ENCODE measurements around the gene COG4.

The COG4 gene

DNA sequence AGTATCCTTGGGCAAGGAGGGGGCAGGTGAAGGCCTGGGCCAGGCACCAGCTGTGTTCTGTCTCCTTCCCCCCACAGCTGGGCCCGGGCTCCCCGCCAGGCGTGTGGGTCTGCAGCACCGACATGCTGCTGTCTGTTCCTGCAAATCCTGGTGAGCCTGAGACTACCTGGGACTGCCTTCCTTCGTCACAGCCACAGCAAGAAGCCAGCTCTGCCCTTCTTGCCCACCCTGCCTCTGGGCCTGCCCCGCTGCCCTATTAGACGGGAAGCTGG is 56.6 kb downstream of the COG4 start:
- Histone ChIP-seq H3K4me3 (no peak overlapping the region), H3K27ac (no peak overlapping the region)

DNA sequence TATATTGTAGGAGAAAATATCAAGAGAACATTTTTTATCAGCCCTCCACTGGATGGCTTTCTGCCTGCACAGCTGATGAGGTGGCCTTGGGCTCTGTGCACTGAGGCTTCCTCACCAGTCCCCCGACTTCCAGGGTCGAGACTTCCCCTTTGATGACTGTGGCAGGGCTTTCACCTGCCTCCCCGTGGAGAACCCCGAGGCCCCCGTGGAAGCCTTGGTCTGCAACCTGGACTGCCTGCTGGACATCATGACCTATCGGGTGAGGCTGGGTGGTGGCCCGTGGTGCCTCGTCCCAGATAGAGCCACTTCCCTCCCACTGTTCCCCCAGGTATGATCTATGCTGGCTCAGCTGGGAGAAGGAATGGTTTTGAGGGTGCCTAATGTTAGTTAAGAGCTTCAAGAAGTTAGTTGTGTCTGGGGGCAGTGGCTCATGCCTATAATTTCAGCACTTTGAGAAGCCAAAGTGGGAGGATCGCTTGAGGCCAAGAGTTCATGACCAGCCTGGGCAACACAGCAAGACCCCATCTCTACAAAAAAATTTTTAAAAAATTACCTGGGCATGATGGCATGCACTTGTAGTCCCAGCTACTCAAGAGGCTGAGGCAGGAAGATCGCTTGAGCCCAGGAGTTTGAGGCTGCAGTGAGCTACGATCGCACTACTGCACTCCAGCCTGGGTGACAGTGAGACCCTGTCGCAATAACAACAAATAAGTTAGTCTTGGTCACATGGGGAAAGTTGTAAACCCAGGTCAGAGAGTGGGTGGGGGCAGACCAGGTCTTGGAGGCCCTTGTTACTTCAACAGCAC is 57.2 kb downstream of the COG4 start:
- Histone ChIP-seq H3K27ac (no peak overlapping the region), H3K4me3 (no peak overlapping the region)

DNA sequence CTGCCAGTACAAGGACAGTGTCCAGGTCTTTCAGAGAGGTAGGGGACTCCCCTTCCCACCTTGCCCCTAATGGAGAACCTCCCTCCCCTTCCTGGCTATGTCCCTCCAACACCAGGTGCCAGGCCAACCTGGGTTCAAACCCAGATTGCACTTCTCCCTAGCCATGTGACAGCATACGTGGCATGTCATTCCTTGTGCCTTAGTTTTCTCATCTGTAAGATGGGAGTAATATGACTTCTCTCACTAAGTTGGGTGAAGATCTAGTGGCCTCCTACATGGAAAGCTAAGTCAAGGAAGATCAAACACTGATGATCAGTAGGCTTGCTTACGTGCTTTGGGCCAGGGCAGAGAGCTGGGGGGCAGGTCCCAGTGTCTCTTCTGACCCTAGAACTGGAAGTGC is 60.1 kb downstream of the COG4 start:
- Histone ChIP-seq H3K27ac (no peak overlapping the region), H3K4me3 (no peak overlapping the region)

DNA sequence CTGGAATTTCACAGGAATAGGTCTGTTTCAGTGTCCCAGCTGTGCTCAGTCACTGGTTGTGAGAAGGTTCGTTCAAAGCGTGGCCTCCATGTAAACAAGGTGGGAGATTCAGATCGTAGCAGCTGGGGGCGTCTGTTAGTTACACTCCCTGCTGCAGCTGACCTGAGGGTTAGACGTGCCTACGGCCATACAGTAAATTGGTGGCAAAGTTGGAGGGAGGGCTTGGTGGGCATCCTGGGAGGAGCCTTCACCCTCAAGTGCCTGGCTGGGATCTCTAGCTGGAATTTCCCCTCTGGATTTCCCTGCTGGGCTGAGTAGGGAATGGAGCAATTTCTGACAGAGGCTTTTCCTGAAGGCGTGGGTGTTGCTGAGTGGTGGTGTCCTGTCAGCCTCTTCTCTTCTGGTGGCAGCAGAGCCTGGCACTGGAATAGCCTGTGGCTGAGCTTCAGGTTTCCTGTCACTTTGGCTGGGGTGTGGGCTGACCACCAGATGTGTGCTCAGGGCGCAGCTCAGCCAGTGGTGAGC is 62.6 kb downstream of the COG4 start:
- no peak overlapping the region for H3K4me3 ChIP-seq
- H3K27ac ChIP-seq = peak overlapping the region in 1 of 21 experiments; percentile 50

DNA sequence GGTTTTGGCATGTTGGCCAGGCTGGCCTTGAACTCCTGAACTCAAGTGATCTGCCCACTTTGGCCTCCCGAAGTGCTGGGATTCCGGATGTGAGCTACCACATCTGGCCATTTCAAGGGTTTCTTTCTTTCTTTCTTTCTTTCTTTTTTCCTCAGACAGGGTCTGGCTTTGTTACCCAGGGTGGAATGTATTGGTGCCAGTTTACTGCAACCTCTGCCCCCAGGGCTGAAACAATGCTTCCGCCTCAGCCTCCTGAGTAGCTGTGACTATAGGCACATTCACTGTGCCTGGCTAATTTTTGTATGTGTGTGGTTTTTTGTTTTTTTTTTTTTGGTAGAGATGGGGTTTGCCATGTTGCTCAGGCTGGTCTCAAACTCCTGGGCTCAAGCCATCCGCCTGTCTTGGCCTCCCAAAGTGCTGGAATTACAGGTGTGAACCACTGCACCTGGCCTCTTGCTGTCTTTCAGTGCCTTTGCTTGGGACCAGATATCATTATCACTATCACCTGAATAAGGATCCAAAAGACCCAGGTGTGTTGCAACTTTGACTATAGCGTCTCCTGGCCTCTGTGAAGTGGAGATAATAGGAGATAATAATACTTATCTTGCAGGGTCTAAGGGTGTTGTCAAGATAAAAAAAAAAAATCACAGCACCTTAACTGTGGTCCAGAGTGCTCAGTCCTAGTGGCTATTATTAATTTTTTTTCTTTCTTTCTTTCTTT is 65.7 kb downstream of the COG4 start:
- no peak overlapping the region for H3K27ac ChIP-seq
- H3K4me3 ChIP-seq = no peak overlapping the region

DNA sequence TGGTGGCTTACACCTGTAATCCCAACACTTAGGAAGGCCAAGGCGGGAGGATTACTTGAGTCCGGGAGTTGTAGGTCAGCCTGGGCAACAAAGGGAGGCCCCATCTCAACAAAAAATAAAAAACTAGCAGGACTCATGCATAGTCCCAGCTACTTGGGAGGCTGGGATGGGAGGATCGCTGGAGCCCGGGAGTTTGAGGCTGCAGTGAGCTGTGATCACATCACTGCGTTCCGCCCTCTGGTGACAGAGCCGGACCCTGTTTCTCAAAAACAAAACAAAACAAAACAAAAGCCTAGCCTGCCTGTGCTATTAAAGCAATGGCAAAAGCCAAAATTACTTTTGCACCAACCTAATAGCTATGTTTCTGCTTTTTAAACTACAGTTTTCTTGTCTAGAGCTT is 67.4 kb downstream of the COG4 start:
- no peak overlapping the region for H3K27ac ChIP-seq
- no peak overlapping the region for H3K4me3 ChIP-seq

DNA sequence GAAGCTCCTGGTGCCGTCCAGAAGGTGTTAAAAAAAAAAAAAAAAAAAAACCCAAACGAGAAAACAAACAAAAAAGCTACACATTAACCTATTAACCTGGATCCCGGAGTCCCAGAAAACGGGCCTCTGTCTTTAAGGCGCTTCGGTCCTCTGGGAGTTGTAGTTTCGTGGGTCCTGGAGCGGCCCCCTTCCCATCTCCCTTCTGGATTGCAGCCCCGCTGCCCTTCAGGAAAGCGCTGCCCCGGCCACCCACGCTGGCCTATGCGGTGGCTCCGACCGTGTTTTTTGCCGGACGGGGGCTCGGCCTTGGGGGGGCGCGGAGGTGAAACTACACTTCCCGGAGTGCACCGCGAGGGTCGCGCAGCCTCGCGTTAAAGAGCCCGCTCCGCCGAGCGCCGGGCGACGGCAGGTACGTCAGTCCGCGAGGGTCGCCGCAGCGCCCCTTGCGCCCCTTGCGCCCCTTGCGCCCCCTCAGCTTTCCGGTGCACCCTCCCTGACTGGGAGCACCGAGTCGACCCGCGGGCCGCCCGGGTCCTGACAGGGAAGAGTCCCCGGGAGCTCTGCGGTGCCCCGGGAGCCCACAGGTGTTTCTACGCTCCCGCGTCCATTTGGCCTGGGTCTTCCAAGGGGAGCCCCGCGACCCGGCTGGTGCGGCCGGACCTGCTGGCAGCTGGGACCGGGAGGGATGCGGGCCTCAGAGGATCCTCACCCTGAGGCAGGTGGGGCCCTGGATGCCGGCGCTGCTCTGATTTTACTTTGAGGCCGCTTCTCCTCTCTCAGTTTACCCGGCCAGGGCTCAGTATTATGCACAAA is 68.9 kb downstream of the COG4 start, which contains the start of gene FCSK:
Gene FCSK, plus strand, starts transcription at position 374 of the 813 bp plus-strand sequence. CDS start 8,596 bp downstream, outside the sequence.
- peak within 1 kb of the TSS; percentile 91 to 100 (median 99) for H3K27ac ChIP-seq

DNA sequence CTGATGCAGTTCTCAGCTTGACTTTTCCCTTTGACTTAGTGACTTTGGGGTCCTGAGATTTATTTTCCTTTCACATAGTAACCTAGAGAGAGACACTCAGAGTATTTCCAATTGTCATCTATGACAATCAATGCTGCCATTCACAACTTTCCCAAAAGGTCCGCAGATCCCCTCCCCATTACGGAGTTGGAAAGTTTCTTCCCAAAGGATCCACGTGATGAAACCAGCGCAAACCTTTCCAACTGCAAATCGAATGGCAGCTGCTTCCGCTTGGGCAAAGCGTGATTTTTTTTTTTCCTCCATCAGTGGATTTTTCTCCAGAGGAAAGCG is 69.5 kb downstream of the COG4 start:
- Histone ChIP-seq H3K27ac (peak overlapping the region in 19 of 21 experiments; percentile 94 to 100 (median 99)), H3K4me3 (peak overlapping the region; percentile 62 to 96 (median 91))

More for the DNA sequence above, 68.9 kb downstream of the COG4 start, which contains the start of gene FCSK:
- H3K4me3 ChIP-seq = peak within 1 kb of the TSS; percentile 62 to 96 (median 91)

DNA sequence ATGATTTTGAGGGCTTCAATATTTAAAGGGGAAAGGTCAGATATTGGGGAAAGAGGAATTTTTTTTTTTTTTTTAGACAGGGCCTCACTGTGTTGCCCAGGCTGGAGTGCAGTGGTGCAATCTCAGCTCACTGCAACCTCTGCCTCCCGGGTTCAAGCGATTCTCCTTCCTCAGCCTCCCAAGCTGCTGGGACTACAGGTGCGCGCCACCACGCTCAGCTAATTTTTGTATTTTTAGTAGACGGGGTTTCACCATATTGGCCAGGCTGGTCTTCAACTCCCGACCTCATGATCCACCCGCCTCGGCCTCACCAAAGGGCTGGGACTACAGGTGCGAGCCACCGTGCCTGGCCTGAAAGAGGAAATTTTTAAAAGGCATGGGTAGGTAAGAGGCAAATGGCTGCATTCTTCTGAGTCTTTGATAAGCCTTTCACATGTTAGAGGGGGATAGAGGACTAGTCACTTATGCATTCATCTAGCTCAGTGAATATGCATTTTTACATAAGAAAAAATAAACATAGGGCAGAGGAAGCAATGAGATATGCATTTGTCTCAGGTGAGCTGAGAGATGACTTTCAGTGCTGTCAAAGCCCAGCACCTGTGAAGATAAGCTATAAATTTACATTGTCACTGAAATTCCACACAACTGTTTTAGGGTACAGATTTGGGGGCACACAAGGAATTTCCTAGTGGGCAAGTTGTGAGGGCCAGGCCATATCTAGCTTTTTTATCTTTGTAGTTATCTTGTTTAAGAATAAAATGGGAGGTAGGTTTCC is 70.0 kb downstream of the COG4 start:
- peak overlapping the region in 14 of 21 experiments; percentile 94 to 100 (median 99) for H3K27ac ChIP-seq
- peak overlapping the region in 5 of 7 experiments; percentile 62 to 95 (median 90) for H3K4me3 ChIP-seq

DNA sequence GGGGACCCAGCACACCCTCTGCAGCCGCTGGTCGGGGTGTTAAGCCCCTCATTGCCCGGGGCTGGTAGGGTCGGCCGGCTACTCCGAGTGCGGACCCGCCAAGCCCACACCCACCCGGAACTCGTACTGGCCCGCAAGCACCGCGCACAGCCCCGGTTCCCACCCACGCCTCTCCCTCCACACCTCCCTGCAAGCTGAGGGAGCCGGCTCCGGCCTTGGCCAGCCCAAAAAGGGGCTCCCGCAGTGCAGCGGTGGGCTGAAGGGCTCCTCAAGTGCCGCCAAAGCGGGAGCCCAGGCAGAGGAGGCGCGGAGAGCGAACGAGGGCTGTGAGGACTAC is 72.4 kb downstream of the COG4 start:
- Histone ChIP-seq H3K27ac (peak overlapping the region in 1 of 21 experiments; percentile 25), H3K4me3 (peak overlapping the region in 5 of 7 experiments; percentile 4 to 27 (median 12))

DNA sequence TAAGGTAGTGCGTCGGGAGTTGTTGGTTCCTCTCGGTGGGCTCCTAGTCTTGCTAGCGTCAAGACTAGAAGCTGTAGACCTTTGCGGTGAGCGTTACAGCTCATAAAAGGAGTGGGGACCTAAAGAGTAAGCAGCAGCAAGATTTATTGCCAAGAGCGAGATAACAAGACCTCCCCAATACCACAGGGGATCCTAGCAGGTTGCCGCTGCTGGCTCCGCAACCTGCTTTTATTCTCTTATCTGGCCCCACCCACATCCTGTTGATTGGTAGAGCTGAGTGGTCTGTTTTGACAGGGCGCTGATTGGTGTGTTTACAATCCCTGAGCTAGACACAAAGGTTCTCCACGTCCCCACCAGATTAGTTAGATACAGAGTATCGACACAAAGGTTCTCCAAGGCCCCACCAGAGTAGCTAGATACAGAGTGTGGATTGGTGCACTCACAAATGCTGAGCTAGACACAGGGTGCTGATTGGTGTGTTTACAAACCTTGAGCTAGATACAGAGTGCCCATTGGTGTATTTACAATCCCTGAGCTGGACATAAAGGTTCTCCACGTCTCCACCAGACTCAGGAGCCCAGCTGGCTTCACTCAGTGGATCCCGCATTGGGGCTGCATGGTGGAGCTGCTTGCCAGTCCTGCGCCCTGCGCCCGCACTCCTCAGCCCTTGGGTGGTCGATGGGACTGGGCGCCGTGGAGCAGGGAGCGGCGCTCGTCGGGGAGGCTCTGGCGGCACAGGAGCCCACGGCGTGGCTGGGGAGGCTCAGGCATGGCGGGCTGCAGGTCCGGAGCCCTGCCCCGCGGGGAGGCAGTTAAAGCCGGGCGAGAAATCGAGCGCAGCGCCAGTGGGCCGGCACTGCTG is 73.0 kb downstream of the COG4 start:
- Histone ChIP-seq H3K27ac (peak overlapping the region in 1 of 21 experiments; percentile 25), H3K4me3 (peak overlapping the region in 5 of 7 experiments; percentile 4 to 27 (median 12))

DNA sequence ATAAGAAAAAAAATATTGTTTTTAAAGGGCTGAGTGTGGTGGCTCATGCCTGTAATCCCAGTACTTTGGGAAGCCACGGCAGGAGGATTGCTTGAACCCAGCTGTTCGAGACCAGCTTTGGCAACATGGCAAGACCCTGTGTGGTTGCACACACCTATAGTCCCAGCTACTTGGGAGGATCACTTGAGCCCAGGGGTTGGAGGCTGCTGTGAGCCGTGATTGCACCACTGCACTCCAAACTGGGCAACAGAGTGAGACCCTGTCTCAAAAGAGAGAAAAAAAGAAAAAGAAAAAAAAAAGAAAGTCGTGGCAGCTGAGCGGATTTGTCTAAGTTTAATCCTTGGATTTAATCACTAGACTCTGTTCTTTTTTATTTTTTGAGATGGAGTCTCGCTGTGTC is 75.3 kb downstream of the COG4 start:
- H3K4me3 ChIP-seq = no peak overlapping the region
- no peak overlapping the region for H3K27ac ChIP-seq

DNA sequence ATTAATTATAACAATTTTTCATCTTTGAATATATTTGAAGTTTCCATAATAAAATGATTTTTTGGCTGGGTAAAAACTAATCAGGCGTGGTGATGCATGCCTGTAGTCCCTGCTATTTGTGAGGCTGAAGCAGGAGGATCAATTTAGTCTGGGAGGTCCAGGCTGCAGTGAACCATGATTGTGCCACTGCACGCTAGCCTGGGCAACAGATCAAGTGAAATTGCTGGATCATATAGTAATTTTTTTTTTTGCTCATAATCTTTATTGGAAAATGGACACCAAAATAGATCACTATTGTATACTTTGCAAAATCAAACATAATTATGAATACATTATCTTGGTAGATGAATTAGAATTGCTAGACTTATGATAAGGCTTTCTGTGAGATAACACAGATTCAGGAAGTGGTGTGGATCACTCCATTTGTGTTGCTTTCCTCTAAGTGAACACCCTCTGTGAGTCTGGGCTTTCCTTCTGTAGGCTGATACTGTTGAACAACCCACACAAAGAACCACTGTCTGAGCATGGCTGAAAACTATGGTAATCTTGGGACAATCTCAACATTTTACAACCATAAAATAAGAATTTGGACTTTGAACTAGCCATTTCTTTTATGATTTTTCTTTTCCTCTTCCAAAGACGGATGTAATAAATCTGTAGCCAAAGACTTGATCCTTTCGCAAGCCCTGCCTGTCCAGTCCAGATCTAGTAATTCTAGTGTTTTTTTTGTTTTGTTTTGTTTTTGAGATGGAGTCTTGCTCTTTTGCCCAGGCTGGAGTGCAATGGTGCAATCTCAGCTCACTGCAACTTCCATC is 78.9 kb downstream of the COG4 start:
- Histone ChIP-seq H3K4me3 (no peak overlapping the region), H3K27ac (no peak overlapping the region)

DNA sequence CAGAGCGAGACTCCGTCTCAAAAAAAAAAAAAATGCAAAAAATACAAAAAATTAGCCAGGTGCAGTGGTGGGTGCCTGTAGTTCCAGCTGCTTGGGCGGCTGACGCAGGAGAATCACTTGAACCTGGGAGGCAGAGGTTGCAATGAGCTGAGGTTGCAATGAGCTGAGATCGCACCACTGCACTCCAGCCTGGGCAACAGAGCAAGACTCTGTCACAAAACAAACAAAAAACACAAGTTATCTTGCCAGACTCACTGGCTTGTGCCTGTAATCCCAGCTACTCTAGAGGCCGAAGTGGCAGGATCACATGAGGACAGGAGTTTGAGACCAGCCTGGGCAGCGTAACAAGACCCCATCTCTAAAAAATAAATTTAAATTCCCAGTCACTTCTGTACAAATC is 81.0 kb downstream of the COG4 start:
- H3K4me3 ChIP-seq = no peak overlapping the region
- H3K27ac ChIP-seq = no peak overlapping the region

DNA sequence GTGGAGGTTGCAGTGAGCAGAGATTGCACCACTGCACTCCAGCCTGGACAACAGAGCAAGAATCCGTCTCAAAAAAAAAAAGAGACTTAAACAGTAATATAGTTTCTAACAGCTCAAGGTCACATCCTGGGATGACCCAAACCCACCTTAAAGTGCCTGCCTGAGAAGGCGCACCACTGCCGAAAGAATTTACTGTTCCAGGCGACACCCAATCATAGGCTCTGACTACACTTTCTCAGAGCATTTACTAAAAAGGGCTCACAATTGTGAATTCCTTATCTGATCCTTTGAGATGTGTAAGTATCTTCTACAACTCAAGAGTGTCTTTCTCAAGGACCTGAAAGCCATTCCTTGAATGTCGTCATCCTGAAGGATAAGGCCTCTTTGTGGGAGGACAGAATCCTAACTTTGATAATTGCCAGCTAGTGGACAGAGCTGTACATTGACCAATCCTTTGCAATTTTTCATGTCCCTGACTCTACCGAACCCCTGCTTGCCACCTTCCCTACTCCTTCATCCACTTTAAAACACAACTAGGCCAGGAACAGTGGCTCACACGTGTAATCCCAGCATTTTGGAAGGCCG is 81.9 kb downstream of the COG4 start:
- Histone ChIP-seq H3K27ac (no peak overlapping the region), H3K4me3 (no peak overlapping the region)

DNA sequence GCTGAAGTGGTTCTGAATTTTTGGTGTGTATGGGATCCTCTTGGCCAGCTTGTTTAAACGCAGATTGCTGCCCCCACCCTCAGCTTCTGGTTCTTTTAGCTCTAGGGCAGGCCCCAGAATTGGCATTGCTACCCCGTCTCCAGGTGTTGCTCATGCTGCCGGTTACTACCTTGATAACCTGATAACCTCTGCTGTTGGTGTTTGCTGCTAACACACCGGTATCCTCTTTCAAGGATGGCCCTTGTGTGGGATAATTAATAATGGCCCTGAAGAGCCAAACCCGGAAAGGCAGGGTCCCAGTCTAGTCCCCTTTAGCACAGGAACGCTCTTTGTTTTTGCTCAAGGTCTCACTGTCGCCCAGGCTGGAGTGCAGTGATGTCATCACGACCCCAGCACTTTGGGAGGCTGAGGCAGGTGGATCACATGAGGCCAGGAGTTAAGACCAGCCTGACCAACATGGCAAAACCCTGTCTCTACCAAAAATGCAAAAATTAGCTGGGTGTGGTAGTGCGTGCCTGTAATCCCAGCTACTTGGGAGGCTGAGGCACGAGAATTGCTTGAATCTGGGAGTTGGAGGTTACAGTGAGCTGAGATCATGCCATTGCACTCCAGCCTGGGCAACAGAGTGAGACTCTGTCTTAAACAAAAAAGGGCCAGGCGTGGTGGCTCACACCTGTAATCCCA is 83.2 kb downstream of the COG4 start:
- peak overlapping the region in 3 of 21 experiments; percentile 59 to 89 (median 83) for H3K27ac ChIP-seq

More for the DNA sequence above, 83.2 kb downstream of the COG4 start:
- no peak overlapping the region for H3K4me3 ChIP-seq
